NT2/D1 (cell line): Measurements from ENCODE around the gene PPP1R12B.

ENCODE experiments used
- SUZ12 ChIP-seq: IDR thresholded peaks from 2 replicates; pipeline ENCODE4 v1.6.1; 2011; ENCODE audit not compliant: insufficient read length, insufficient read depth; ENCODE audit errors: extremely low read depth
- YY1 ChIP-seq: IDR thresholded peaks from 2 replicates; pipeline ENCODE4 v1.6.1; 2011; ENCODE audit not compliant: insufficient read length, insufficient read depth
- ZNF274 ChIP-seq: IDR thresholded peaks from 2 replicates; pipeline ENCODE4 v1.6.1; 2011; ENCODE audit warnings: mild to moderate bottlenecking, low read depth, low read length

DNA sequence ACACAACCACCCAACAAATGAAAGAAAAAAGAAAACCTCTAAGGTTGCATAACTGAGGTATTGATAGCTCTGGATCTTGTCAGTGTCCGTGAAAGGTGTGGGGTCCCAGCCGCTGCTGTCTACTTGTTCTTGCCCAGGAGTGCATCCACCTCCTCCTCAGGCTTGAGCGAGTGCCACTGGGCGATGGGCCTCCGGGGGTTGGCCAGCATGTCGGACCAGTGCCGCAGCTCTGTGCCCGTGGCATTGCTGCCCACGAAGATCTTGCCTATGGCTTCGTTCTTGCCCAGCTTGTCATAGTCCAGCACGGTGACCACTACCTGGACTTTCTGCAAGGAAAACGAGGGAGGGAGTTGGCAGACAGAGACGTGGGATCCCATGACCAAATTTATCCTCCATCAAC lies 248.1 kb downstream of the PPP1R12B start:
- TF ChIP-seq YY1 (no peak), ZNF274 (no peak), SUZ12 (no peak)
